Stimulated activated CD8-positive, alpha-beta memory T cell treated with anti-CD3 and anti-CD28 coated beads, Interleukin-12 subunit alpha, Interleukin-12 subunit beta, amount 100 ng/mL, for 24 hours (primary cell): ENCODE results near the gene SMOC2.
"Not testable (repeated sequence)": the region's sequence is repeated elsewhere in the genome, so short reads cannot be mapped to it uniquely, and the experiment has no call there.

Source experiments
- DNase-seq: peaks from one replicate; pipeline ENCODE4 v3.0.0-alpha.2; 2020; ENCODE audit errors: extremely low read depth

SMOC2 gene

GRCh38 chr6:168600381-168600780 is 159.4 kb downstream of the SMOC2 start:
- DNase-seq, result no peak

- no peak for DNase-seq
Observed at GRCh38 chr6:168601111-168601510, 160.1 kb downstream of the SMOC2 start.

- DNase-seq, result no peak
Observed at GRCh38 chr6:168601546-168601945, 160.6 kb downstream of the SMOC2 start.

- no peak for DNase-seq
Observed at GRCh38 chr6:168602576-168602975, 161.6 kb downstream of the SMOC2 start.

- no peak for DNase-seq
Observed at GRCh38 chr6:168603234-168603633, 162.2 kb downstream of the SMOC2 start.

GRCh38 chr6:168605964-168606363 is 165.0 kb downstream of the SMOC2 start:
- DNase-seq, result no peak

- no peak for DNase-seq
Observed at GRCh38 chr6:168606722-168607121, 165.7 kb downstream of the SMOC2 start.

DNA sequence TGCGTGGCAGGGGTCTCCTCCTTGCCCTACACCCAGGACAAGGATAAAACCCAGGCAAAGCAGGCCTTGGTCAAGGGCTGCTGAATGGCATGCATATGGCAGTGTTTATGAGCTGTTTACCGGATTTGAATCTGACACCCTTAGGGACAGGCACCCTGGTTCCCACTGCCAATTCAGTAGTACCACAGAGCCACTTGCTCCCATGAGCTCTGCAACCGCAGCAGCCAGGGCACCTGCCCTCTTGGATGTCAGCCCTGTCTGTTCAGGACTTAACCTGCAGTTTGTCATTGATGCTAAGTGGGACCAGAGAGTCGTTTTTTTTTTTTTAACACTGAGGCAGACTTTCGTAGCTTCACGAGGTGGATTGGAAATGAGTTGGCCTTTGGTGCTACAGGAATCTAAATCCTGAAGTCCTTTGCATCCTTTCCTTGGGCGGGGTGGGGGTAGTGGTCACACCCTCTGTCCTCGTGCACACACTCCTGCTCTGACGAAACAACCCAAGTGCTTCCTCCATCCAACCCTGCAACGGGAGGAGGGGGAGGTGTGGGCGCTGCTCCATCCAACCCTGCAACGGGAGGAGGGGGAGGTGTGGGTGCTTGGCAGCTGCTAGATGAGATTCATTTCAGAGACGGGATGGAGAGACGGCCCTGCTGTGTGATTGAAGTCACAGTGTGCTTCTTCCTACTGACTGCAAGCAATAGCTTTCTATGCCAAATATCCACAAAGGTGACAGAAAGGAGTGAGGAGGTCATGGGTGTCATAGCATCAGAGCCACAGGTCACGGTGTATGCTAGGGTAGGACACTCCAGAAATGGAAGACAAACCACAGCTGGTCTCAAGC is 166.5 kb downstream of the SMOC2 start:
- DNase-seq, result no peak

GRCh38 chr6:168608113-168608400 is 167.1 kb downstream of the SMOC2 start:
- DNase-seq, result no peak

- DNase-seq, result no peak
Observed at GRCh38 chr6:168609026-168609685, 168.2 kb downstream of the SMOC2 start.

DNA sequence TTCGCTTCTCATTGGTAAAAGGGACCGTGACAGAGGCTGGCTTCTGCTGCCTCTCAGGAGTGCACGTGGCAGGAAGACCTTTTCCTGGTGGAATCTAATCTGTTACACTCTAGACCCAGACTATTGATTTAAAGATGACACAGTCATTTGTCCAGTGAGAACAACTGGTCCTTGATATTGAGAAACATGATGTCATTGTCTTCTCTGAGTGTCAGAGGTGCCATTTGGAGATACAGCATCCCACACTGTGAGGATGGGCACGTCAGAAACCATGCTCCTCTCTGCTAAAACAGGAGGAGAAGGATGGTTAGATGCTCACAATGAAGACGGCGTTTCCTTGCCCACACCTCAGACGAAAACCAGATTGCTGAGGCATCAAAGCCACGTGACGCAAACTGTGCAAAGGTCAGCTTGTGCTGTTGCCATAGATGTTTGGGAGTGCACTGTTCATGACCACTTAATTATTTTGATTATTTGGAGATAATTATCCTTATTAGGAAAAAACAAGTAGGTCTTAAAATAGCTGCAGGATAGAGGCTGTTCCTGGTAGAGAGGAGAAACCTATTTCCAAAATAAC is 169.0 kb downstream of the SMOC2 start:
- DNase-seq, result no peak

- DNase-seq, result not testable (repeated sequence)
Observed at GRCh38 chr6:168610966-168611365, 170.0 kb downstream of the SMOC2 start.

DNA sequence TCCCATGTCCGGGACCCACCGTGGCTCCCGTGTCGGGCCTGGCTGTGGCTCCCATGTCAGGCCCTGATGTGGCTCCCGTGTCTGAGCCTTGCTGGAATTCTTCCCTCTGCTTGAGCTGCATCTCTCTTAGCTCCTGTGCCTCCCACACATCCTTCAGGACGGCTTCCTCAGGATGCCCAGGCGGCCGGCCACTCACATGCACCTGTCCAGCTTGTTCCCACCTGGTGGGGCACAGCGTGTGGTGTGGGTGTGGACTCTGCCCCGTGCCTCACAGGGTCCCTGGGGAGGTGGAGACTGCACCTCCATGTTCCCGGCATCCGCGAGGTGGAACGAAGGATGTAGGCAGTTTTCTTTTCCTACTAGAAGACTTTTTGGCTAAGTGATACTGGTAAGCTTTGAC is 170.7 kb downstream of the SMOC2 start:
- DNase-seq, result no peak

DNA sequence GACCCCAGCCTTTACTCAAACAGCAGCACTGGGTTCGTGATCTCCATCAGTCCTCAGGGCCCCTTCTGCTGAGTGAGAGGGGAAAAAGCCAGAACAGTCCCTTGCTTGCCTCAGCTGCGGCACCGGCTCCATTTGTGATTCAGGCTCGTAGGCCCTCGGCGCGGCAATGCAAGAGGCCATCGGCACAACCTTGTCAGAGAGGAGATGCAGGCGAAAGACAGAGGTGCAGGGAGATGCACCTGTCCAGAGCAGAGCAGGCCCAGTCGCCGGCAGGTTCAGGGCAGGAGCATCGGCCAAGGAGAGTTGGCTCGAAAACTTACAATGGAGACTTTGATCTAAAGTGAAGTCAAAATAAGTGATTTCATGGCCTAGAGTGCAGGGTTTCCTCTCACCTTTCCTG is 171.6 kb downstream of the SMOC2 start:
- DNase-seq, result no peak

- no peak for DNase-seq
Observed at GRCh38 chr6:168615837-168616236, 174.9 kb downstream of the SMOC2 start.

DNA sequence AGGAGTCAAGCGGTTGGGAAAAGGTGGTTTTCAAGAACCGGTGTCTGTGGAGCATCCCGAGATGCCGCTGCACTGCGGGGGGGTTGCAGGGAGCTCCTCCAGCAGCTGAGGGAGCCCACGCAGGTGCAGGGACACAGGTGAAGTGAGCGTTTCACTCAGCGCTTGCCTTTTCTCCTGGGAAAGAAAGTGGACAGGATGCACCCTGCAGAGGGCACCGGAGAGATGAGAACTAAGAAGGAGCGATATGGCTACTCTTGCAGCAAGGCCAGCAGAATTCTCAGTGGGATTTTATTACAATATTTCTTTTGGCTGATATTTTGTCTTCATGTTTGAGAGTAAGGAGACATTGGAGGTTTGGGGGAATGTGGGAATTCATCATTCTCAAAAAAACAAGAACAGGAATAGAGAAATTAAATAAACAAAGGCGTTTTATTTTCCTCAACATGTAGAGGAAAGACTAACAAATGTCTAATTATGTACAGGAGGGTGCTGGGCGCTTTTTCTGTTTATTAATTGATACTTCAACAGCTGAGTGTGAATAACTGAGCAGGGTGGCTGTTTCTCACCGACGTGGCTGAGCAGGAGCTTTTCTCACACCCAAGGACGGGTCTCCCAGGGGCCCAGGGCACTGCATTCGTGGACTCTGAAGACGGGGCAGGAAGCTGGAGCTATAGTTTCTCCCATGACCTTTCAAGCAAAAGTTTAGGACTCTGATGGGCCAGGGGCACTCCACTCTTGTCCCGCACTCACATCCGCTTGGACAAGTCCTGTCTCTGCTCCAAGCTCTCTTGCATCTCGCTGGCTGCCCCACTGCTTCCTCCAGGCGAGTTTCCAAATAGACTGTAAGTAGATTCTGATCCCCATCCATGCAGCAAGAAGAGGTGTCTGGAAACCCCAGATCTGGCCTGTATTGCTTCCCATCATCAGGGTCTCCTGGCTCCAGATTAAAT is 176.1 kb downstream of the SMOC2 start:
- no peak for DNase-seq

- no peak for DNase-seq
Observed at GRCh38 chr6:168618546-168619315, 177.7 kb downstream of the SMOC2 start.

DNA sequence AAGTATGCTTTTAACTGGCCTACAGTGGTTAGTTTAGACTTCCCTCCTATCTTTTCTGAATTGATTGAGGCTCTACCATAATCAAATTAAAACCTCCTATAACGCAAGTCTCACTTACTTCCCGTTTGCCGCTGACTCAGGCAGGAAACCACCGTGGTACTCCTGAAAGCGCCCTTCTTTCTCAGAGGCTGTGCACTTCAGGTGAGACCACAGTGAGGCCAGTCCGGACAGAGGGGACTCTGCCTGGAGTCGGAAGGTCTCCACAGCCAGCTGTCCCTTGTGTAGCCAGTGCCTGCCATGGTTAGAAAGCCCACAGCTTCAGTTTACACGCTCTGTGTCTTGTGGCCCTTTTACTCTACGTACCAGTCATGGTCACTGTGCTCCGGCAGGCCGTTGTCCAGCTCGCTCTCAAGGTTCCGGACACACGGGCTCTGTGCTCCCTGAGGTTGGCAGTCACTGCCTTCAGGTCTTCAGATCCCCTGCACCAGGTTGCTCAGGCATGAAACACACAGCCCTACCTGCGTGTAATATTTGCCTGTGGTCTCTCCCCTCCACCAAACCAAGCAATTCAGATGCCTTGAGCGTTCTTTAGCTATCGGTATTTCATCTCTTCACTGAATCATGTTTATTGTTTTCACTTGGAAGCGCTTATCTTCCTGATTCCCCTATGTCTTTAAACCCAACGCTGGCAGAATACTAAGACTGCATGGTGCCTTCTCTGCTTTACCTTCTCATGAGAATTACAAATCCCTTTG is 178.8 kb downstream of the SMOC2 start:
- DNase-seq, result no peak

- DNase-seq, result no peak
Observed at GRCh38 chr6:168620578-168620977, 179.6 kb downstream of the SMOC2 start.

DNA sequence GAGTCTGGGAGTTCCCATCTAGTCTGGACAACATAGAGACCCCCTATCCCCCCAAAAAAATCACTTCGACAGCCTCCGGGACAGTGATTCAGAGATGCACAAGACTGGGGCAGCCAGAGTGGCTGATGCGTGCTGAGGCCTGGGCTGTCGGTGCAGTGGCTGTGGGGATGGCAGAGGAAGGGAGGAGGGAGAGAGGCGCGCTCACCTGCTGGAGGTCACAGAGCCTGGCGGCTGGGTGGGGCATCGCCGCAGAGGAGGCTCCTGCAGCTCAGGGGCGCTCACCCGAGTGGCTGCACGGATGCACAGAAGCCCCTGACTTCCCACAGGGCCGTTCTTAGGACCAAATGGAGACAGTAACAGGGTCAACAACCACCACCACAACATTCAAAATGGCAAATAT is 182.8 kb downstream of the SMOC2 start:
- no peak for DNase-seq

GRCh38 chr6:168624540-168624939 is 183.6 kb downstream of the SMOC2 start:
- DNase-seq, result no peak
